ENCODE data around the gene TRPV4. TPM values are rescaled to one million over a fixed set of nuclear protein-coding genes. Genes with fewer than 3 reads are reported as not detected.
A peak's percentile ranks its signal among the peaks of the same experiment; 100 is the strongest.

Gene TRPV4
- total RNA-seq, 1 experiment from 2014 or later, result 2.9 TPM

GRCh38 chr12:109741970-109742703, 91.1 kb downstream of the TRPV4 start:
- Mint-ChIP-seq H3K36me3 (no peaks in the 10 kb centered on the region), H3K4me1 (peaks cover 12% of the 10 kb centered on the region), H3K9me3 (no peaks in the 10 kb centered on the region), H3K27ac (no peak overlapping the region), H3K4me3 (no peak overlapping the region), H3K27me3 (ENCODE audit: low read depth) (no peaks in the 10 kb centered on the region)
- ChIA-PET CTCF (interaction anchor here (1.1 to 1.2 kb wide), 2 partner anchors 17 to 22 kb away, joined by 3 to 4 read pairs; no protein-coding TSS in a partner anchor), POLR2A (no interaction called here)
- ATAC-seq, result no peak
- DNase-seq (ENCODE audit: low spot score), result peak; percentile 7
- TF ChIP-seq GABPB1 (CRISPR knock-in tag; IDR thresholded peaks at IDR 0.05), result peak; percentile 47
- TF ChIP-seq TP53 (CRISPR knock-in tag; IDR thresholded peaks at IDR 0.05), result no peak

GRCh38 chr12:109741286-109741969, 91.8 kb downstream of the TRPV4 start:
- H3K4me1 Mint-ChIP-seq, result peaks cover 19% of the 10 kb centered on the region
- TF ChIP-seq ZNF232 (CRISPR knock-in tag; IDR thresholded peaks at IDR 0.05), result no peak
- no peak for TF ChIP-seq ZNF396 (CRISPR knock-in tag; IDR thresholded peaks at IDR 0.05; ENCODE audit: borderline replicate concordance)
- no peak for TF ChIP-seq GRHL2 (CRISPR knock-in tag; IDR thresholded peaks at IDR 0.05; ENCODE audit: insufficient replicate concordance, severe bottlenecking)
- no peak for TF ChIP-seq ATF3 (CRISPR knock-in tag; conservative IDR thresholded peaks at IDR 0.05)
- TF ChIP-seq NR1H2 (CRISPR knock-in tag; IDR thresholded peaks at IDR 0.05), result no peak
- TF ChIP-seq FOXJ3 (CRISPR knock-in tag; IDR thresholded peaks at IDR 0.05; ENCODE audit: borderline replicate concordance), result no peak
- no peak for TF ChIP-seq TEAD1 (CRISPR knock-in tag; IDR thresholded peaks at IDR 0.05)
- TF ChIP-seq OVOL2 (CRISPR knock-in tag; IDR thresholded peaks at IDR 0.05; ENCODE audit: borderline replicate concordance), result no peak
- TF ChIP-seq TEAD4 (CRISPR knock-in tag; IDR thresholded peaks at IDR 0.05), result no peak
- no peak for TF ChIP-seq ZNF138 (CRISPR knock-in tag; conservative IDR thresholded peaks at IDR 0.05)
- TF ChIP-seq ZNF425 (CRISPR knock-in tag; conservative IDR thresholded peaks at IDR 0.05), result no peak
- no peak for TF ChIP-seq E2F1 (CRISPR knock-in tag; IDR thresholded peaks at IDR 0.05)
- TF ChIP-seq GTF2I (CRISPR knock-in tag; conservative IDR thresholded peaks at IDR 0.05), result no peak
- TF ChIP-seq E2F4 (CRISPR knock-in tag; IDR thresholded peaks at IDR 0.05; ENCODE audit: borderline replicate concordance, low read depth), result no peak
- no peak for TF ChIP-seq ZBTB21 (CRISPR knock-in tag; IDR thresholded peaks at IDR 0.05; ENCODE audit: borderline replicate concordance)
- TF ChIP-seq STAT6 (CRISPR knock-in tag; conservative IDR thresholded peaks at IDR 0.05; ENCODE audit: low read depth), result no peak
- CTCF ChIA-PET, result interaction anchor here (0.5 to 1.2 kb wide), 2 partner anchors 14 to 15 kb away, joined by 4 to 6 read pairs; no protein-coding TSS in a partner anchor
- DNase-seq (ENCODE audit: low spot score) (peak; percentile 4), ATAC-seq (no peak)
- POLR2A ChIA-PET, result no interaction called here
- no peak overlapping the region for H3K27ac Mint-ChIP-seq
- no peaks in the 10 kb centered on the region for H3K9me3 Mint-ChIP-seq
- no peaks in the 10 kb centered on the region for H3K27me3 Mint-ChIP-seq (ENCODE audit: low read depth)
- no peaks in the 10 kb centered on the region for H3K36me3 Mint-ChIP-seq
- H3K4me3 Mint-ChIP-seq, result no peak overlapping the region
